GM21423 (cell line): ENCODE measurements around the gene STK32C.
"Not testable (repeated sequence)": the region's sequence is repeated elsewhere in the genome, so short reads cannot be mapped to it uniquely, and the experiment has no call there.

Source experiments
- ATAC-seq: cut with Tn5 transposase; IDR thresholded peaks from one replicate; pipeline ENCODE4 v1.9.1; 2021; ENCODE audit warnings: mild to moderate bottlenecking, moderate library complexity; ENCODE audit not compliant: unreplicated experiment

The STK32C gene

GRCh38 chr10:132338876-132339275 is 31.1 kb upstream of the STK32C start:
- ATAC-seq = no peak

- ATAC-seq = not testable (repeated sequence)
These were observed 30.1 kb upstream of the STK32C start for GRCh38 chr10:132337854-132338253.

- no peak for ATAC-seq
These were observed 29.2 kb upstream of the STK32C start for GRCh38 chr10:132336919-132337407.

- no peak for ATAC-seq
These were observed 28.5 kb upstream of the STK32C start for GRCh38 chr10:132336064-132336746.

GRCh38 chr10:132335189-132336063 is 27.7 kb upstream of the STK32C start:
- peak; percentile 53 for ATAC-seq

- ATAC-seq = no peak
These were observed 27.0 kb upstream of the STK32C start for GRCh38 chr10:132334631-132335188.

GRCh38 chr10:132333386-132333785 is 25.6 kb upstream of the STK32C start:
- no peak for ATAC-seq

GRCh38 chr10:132332433-132332754 is 24.6 kb upstream of the STK32C start:
- peak; percentile 34 for ATAC-seq

- peak; percentile 68 for ATAC-seq
These were observed 24.1 kb upstream of the STK32C start, which contains the start of gene LRRC27 for GRCh38 chr10:132331601-132332432. TSS of gene LRRC27 (plus strand) at chr10:132332193. CDS start at chr10:132333525, 1,332 bp downstream.

GRCh38 chr10:132330486-132330833 is 22.7 kb upstream of the STK32C start:
- no peak for ATAC-seq

- no peak for ATAC-seq
These were observed 22.1 kb upstream of the STK32C start for GRCh38 chr10:132329565-132330485.

- no peak for ATAC-seq
These were observed 21.0 kb upstream of the STK32C start for GRCh38 chr10:132328738-132329137.

- no peak for ATAC-seq
These were observed 20.4 kb upstream of the STK32C start for GRCh38 chr10:132328106-132328505.

GRCh38 chr10:132326925-132327324 is 19.2 kb upstream of the STK32C start:
- no peak for ATAC-seq

- ATAC-seq = no peak
These were observed 18.7 kb upstream of the STK32C start for GRCh38 chr10:132326344-132326889.

- no peak for ATAC-seq
These were observed 16.4 kb upstream of the STK32C start for GRCh38 chr10:132324186-132324585.

GRCh38 chr10:132322586-132323048 is 14.9 kb upstream of the STK32C start:
- no peak for ATAC-seq

GRCh38 chr10:132321726-132322125 is 14.0 kb upstream of the STK32C start:
- ATAC-seq = no peak
